ENCODE results near the gene AP2M1.

DNA sequence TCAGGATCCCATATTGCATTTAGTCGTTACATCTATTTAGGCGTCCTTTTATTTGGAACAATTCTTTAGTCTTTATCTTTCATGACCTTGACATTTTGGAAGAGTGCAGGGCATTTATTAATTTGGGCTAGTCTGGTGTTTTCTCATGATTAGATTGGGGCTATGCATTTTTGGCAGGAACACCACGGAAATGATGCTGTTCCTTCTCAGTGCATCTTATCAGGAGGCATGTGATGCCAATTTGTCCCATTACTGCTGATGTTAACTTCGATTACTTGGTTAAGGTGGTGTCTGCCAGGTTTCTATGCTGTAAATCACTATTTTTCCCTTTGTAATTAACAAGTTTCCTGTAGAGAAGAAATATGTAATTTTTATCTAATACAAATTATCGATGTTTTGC is 36.6 kb downstream of the AP2M1 start:
- TF ChIP-seq EZH2phosphoT487 (IDR thresholded peaks at IDR 0.05; ENCODE audit: borderline replicate concordance, low read depth, low read length) = no peak
- TF ChIP-seq CTCF (conservative IDR thresholded peaks at IDR 0.05; ENCODE audit: low read length) = no peak
